H1 (cell line): Measurements from ENCODE around the gene TNP2. TPM values are rescaled to one million over a fixed set of nuclear protein-coding genes. Genes with fewer than 3 reads are reported as not detected.

ENCODE experiments used
- ASH2L ChIP-seq: fragments of 200-600, 300-600 bp; sonication (generic); IDR thresholded peaks from one replicate; pipeline ENCODE4 v1.7.1; 2017; ENCODE audit warnings: low read length
- BCL11A ChIP-seq, 2 experiments: IDR thresholded peaks; one replicate each; pipeline ENCODE4 v1.6.1; 2011; ENCODE audit warnings: low read depth in 2 of 2, low read length in 2 of 2, mild to moderate bottlenecking in 2 of 2
- E2F6 ChIP-seq: IDR thresholded peaks from 2 replicates; pipeline ENCODE4 v1.6.1; 2012; ENCODE audit warnings: inconsistent platforms
- HDAC6 ChIP-seq: IDR thresholded peaks from one replicate; pipeline ENCODE4 v1.7.1; 2012; ENCODE audit warnings: low read depth, mild to moderate bottlenecking, inconsistent platforms, low read length, moderate library complexity
- SRF ChIP-seq: IDR thresholded peaks from 2 replicates; pipeline ENCODE4 v1.6.1; 2011; ENCODE audit warnings: mild to moderate bottlenecking, low read depth, low read length, moderate library complexity
- TCF12 ChIP-seq: IDR thresholded peaks from 2 replicates; pipeline ENCODE4 v1.6.1; 2011; ENCODE audit warnings: low read depth, mild to moderate bottlenecking, low read length
- TEAD4 ChIP-seq: IDR thresholded peaks from 2 replicates; pipeline ENCODE4 v1.6.1; 2012; ENCODE audit warnings: low read depth, low read length, inconsistent platforms, mixed read lengths
- YY1 ChIP-seq: IDR thresholded peaks from 2 replicates; pipeline ENCODE4 v1.6.1; 2011; ENCODE audit warnings: low read depth, mild to moderate bottlenecking, low read length
- polyA plus RNA-seq, 7 experiments: library from polyadenylated mRNA; depleted of rRNA in 3 of 7; stranded (reverse) in 5 of 7; unstranded in 2 of 7; fragments of >200 nt in 5 of 7; fragments of 200-250 nt in 2 of 7; gene quantifications; 1 replicate in 5 of 7; 2 replicates in 1 of 7; 4 replicates in 1 of 7; pipeline versions ENCODE4 v1.2.1 to v1.2.3, GENCODE V29; 2011 to 2013; ENCODE audit warnings: missing spikeins in 2 of 7, mixed read lengths in 2 of 7
- total RNA-seq: library from RNA; stranded (reverse); fragmentation: NEBNext Ultra II Directional; extraction: Animal tissue kit (Norgen Biotek cat#: 25700); gene quantifications from 2 replicates; pipeline ENCODE4 v1.2.1, GENCODE V29; 2021

The TNP2 gene
- total and polyA plus RNA-seq, 2 of the 8 experiments (the other 6 are each of a cell fraction or from before 2014, with no cell fraction given) = not detected

- no peak for TF ChIP-seq BCL11A (IDR thresholded peaks at IDR 0.05; ENCODE audit: low read depth in 2 of 2, low read length in 2 of 2)
- no peak for TF ChIP-seq YY1
- no peak for TF ChIP-seq ASH2L
- no peak for TF ChIP-seq HDAC6
- TF ChIP-seq TEAD4 = no peak
- TF ChIP-seq E2F6 = no peak
- no peak for TF ChIP-seq SRF
- no peak for TF ChIP-seq TCF12
- TF ChIP-seq, all 59 proteins: peak for 0
Measured at GRCh38 chr16:11249233-11250061, 19.7 kb downstream of the TNP2 start (continued).
